KMS-11 (cell line): ENCODE measurements around the gene BLTP3B.
"Not testable (repeated sequence)": the region's sequence is repeated elsewhere in the genome, so short reads cannot be mapped to it uniquely, and the experiment has no call there.

Experiments
- H2AFZ ChIP-seq: fragments of 200-600 bp; sonication (generic); 2 replicates; pipeline ENCODE4 v1.6.1; 2016; ENCODE audit warnings: antibody characterized with exemption, mixed run types, low read depth
- H3K27ac ChIP-seq: fragments of 200-600 bp; sonication (generic); 2 replicates; pipeline ENCODE4 v1.6.1; 2016; ENCODE audit warnings: mild to moderate bottlenecking, mixed run types
- H3K27me3 ChIP-seq: fragments of 200-600 bp; sonication (generic); 2 replicates; pipeline ENCODE4 v1.6.1; 2017; ENCODE audit warnings: mild to moderate bottlenecking, low read depth, mixed run types, moderate library complexity; ENCODE audit not compliant: insufficient read depth
- H3K36me3 ChIP-seq: fragments of 200-600 bp; sonication (generic); 2 replicates; pipeline ENCODE4 v1.6.1; 2017; ENCODE audit warnings: mild to moderate bottlenecking, mixed run types; ENCODE audit not compliant: insufficient read depth
- H3K4me1 ChIP-seq: fragments of 200-600 bp; sonication (generic); 2 replicates; pipeline ENCODE4 v1.6.1; 2016; ENCODE audit warnings: mild to moderate bottlenecking, low read depth, mixed run types; ENCODE audit not compliant: poor library complexity, severe bottlenecking
- H3K4me2 ChIP-seq: fragments of 200-600 bp; sonication (generic); 2 replicates; pipeline ENCODE4 v1.7.0; 2016; ENCODE audit warnings: mild to moderate bottlenecking, mixed run types
- H3K4me3 ChIP-seq: fragments of 200-600 bp; sonication (generic); IDR thresholded peaks from 2 replicates; pipeline ENCODE4 v1.6.1; 2017; ENCODE audit warnings: low read depth, low read length, mixed read lengths; ENCODE audit not compliant: insufficient read depth
- H3K79me2 ChIP-seq: fragments of 200-600 bp; sonication (generic); 2 replicates; pipeline ENCODE4 v1.6.1; 2016; ENCODE audit warnings: low read depth, mixed run types; ENCODE audit not compliant: insufficient read depth
- H3K9ac ChIP-seq: fragments of 200-600 bp; sonication (generic); 2 replicates; pipeline ENCODE4 v1.6.1; 2016; ENCODE audit warnings: mild to moderate bottlenecking, mixed run types
- H4K20me1 ChIP-seq: fragments of 200-600 bp; sonication (generic); 2 replicates; pipeline ENCODE4 v1.6.1; 2016; ENCODE audit warnings: mild to moderate bottlenecking, mixed run types; ENCODE audit not compliant: insufficient read depth
- TF ChIP-seq, protein P1 (sequence below): fragments of 200-600 bp; sonication (generic); conservative IDR thresholded peaks from 2 replicates; pipeline ENCODE4 v1.6.1; 2017; ENCODE audit warnings: low read depth, mild to moderate bottlenecking, antibody characterized with exemption, low read length, moderate library complexity, mixed read lengths

Gene BLTP3B

DNA sequence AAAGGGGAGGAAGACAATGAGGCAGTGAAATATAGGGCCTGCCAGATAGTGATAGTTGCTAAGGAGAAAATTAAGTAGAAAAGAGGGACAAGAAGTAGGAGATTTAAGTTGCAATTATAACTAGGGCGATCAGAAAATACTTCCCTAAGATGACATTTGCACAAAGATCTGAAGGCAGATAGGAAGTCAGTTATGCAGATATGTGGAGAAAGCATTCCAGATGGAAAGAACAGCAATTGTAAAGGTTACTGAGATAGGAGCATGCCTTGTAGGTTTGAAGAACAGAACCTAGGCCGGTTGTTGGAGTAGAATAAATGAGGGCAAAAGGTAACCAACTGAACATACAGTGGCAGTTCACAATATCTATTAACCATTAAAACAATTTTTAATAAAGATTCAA lies 36.6 kb upstream of the BLTP3B start:
- Histone ChIP-seq H3K4me1 (peaks cover 2% of the 10 kb centered on the region), H3K27me3 (no peaks in the 10 kb centered on the region), H3K79me2 (no peaks in the 10 kb centered on the region), H3K27ac (no peak overlapping the region), H4K20me1 (no peaks in the 10 kb centered on the region), H3K4me3 (no peak overlapping the region), H2AFZ (no peak overlapping the region), H3K36me3 (no peaks in the 10 kb centered on the region), H3K4me2 (no peak overlapping the region), H3K9ac (no peak overlapping the region)
- TF ChIP-seq, protein P1, sequence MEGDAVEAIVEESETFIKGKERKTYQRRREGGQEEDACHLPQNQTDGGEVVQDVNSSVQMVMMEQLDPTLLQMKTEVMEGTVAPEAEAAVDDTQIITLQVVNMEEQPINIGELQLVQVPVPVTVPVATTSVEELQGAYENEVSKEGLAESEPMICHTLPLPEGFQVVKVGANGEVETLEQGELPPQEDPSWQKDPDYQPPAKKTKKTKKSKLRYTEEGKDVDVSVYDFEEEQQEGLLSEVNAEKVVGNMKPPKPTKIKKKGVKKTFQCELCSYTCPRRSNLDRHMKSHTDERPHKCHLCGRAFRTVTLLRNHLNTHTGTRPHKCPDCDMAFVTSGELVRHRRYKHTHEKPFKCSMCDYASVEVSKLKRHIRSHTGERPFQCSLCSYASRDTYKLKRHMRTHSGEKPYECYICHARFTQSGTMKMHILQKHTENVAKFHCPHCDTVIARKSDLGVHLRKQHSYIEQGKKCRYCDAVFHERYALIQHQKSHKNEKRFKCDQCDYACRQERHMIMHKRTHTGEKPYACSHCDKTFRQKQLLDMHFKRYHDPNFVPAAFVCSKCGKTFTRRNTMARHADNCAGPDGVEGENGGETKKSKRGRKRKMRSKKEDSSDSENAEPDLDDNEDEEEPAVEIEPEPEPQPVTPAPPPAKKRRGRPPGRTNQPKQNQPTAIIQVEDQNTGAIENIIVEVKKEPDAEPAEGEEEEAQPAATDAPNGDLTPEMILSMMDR, result no peak

DNA sequence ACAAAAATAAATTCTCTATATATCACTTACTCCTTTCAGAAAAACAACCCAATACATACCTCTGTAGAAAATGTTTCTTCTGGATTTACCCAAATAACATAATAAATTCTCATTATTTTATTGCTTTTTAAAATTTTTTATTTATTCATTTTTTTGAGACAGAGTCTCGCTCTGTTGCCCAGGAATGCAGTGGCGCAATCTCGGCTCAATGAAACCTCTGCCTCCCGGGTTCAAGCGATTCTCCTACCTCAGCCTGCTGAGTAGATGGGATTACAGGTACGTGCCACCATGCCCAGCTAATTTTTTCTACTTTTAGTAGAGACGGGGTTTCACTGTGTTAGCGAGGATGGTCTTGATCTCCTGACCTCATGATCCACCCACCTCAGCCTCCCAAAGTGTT lies 33.8 kb upstream of the BLTP3B start:
- H3K4me3 ChIP-seq, H3K4me1 ChIP-seq, H3K27ac ChIP-seq, H3K9ac ChIP-seq, H2AFZ ChIP-seq, H3K36me3 ChIP-seq, H4K20me1 ChIP-seq, H3K4me2 ChIP-seq, H3K79me2 ChIP-seq, H3K27me3 ChIP-seq: not testable (repeated sequence)

DNA sequence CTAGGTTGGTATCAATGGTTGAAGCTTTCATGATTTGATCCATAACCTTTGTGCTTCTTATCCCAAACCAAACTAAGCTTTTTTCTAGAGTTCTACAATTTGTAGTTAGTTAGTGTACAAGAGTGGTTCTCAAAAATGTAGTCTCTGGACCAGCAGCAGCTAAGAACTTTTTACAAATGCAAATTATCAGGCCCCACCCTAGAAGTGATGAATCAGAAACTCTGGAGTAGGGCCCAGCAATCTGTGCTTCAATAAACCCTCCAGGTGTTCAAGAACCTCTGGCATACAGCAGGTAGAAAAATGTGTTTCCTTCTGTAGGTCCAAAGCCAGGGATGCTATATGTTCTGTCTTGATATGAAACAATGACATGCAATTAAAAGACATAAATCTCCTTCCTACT lies 31.8 kb upstream of the BLTP3B start:
- Histone ChIP-seq H3K27ac (no peak overlapping the region), H4K20me1 (no peaks in the 10 kb centered on the region), H3K27me3 (no peaks in the 10 kb centered on the region), H3K4me3 (no peak overlapping the region), H2AFZ (no peak overlapping the region), H3K79me2 (no peaks in the 10 kb centered on the region), H3K36me3 (no peaks in the 10 kb centered on the region), H3K4me2 (no peak overlapping the region), H3K4me1 (no peaks in the 10 kb centered on the region), H3K9ac (no peak overlapping the region)
- TF ChIP-seq, protein P1, result no peak

DNA sequence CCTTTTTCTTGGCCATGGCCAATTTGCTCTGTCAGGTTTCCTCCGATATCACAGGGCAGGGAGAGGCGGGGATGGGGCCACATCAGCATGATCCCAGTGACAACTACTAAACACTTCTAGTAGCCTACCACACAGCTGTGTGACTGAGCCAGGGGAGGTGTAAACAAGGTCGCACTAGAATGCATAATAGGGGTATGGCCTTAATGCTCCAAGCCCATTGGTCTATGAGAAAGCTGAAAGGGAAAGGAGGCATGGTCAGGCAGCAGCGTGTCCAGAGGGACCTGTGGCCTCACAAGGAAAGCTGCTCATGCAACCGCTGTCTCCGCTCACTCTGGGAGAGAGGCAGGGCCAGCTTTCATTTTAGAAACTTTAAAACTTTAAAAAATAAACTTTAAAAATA lies 30.4 kb upstream of the BLTP3B start:
- Histone ChIP-seq H4K20me1 (no peaks in the 10 kb centered on the region), H3K36me3 (no peaks in the 10 kb centered on the region)

DNA sequence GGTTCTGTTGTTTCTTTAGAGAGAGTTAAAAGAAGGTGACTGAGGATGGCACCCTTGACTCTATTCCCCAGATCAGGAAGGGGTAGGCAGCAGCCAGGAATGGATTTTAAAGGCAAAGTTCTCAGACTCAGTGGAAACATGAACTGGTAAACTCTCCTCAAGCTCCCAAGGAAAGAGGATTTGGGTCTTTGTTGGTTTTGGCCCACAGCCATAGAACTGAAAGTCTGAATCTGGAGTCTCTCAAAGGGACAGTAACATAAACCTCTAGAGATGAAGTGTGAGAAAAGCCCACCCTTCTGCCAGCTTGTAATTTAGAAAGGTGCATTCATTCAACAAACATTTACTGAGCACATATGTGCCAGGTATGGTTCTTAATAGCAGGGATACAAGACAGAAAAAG lies 28.6 kb upstream of the BLTP3B start:
- Histone ChIP-seq H3K36me3 (no peaks in the 10 kb centered on the region), H3K4me2 (no peak overlapping the region), H3K4me3 (no peak overlapping the region), H3K27ac (no peak overlapping the region), H3K79me2 (no peaks in the 10 kb centered on the region), H3K27me3 (no peaks in the 10 kb centered on the region), H4K20me1 (no peaks in the 10 kb centered on the region), H3K4me1 (no peaks in the 10 kb centered on the region), H3K9ac (no peak overlapping the region), H2AFZ (no peak overlapping the region)
- TF ChIP-seq, protein P1, result no peak

More for the DNA sequence above, 30.4 kb upstream of the BLTP3B start:
- Histone ChIP-seq H3K27ac (no peak overlapping the region), H3K4me2 (no peak overlapping the region), H2AFZ (no peak overlapping the region), H3K79me2 (no peaks in the 10 kb centered on the region), H3K9ac (no peak overlapping the region), H3K4me1 (no peaks in the 10 kb centered on the region), H3K4me3 (no peak overlapping the region), H3K27me3 (no peaks in the 10 kb centered on the region)
- TF ChIP-seq, protein P1, result no peak
